Measurements from ENCODE around the gene PSME3IP1.

GRCh38 chr16:57123216-57123973 is 62.4 kb downstream of the PSME3IP1 start:
- TF ChIP-seq CTCF (IDR thresholded peaks at IDR 0.05) (no peak), POLR2A (IDR thresholded peaks at IDR 0.05) (no peak)

Data from body of pancreas (tissue), 4 donors.